Measurements from ENCODE around the gene ACACA. TPM values are rescaled to one million over a fixed set of nuclear protein-coding genes. Genes with fewer than 3 reads are reported as not detected.
"Not testable (repeated sequence)": the region's sequence is repeated elsewhere in the genome, so short reads cannot be mapped to it uniquely, and the experiment has no call there.

ACACA gene
- polyA plus RNA-seq, 1 experiment = 26.9 TPM

GRCh38 chr17:37359682-37360188 lies 46.9 kb downstream of the ACACA start:
- Histone ChIP-seq H3K27me3 (ENCODE audit: control insufficient read depth, insufficient read depth, low read length) (no peaks in the 10 kb centered on the region), H3K36me3 (ENCODE audit: control insufficient read depth, insufficient read depth, low read length) (no peaks in the 10 kb centered on the region), H3K4me3 (ENCODE audit: low read depth, low read length) (peak overlapping the region; percentile 85)
- ChIA-PET POLR2A (no interaction called here), CTCF (interaction anchor here (0.6 to 2.4 kb wide), 3 partner anchors 14 to 210 kb away, joined by 3 to 16 read pairs (median 3); no protein-coding TSS in a partner anchor)
- no peak for DNase-seq (ENCODE audit: low read depth)
- no peak for TF ChIP-seq CTCF (IDR thresholded peaks at IDR 0.05; ENCODE audit: insufficient read depth, low read depth, low read length)

GRCh38 chr17:37358830-37359681 lies 47.6 kb downstream of the ACACA start:
- Histone ChIP-seq H3K27me3 (ENCODE audit: control insufficient read depth, insufficient read depth, low read length) (no peaks in the 10 kb centered on the region), H3K4me3 (ENCODE audit: low read depth, low read length) (peak overlapping the region; percentile 85), H3K36me3 (ENCODE audit: control insufficient read depth, insufficient read depth, low read length) (no peaks in the 10 kb centered on the region)
- peak; percentile 12; the same call in 1 of the 2 replicates for TF ChIP-seq CTCF (IDR thresholded peaks at IDR 0.05; ENCODE audit: insufficient read depth, low read depth, low read length)
- CTCF ChIA-PET = interaction anchor here (1.0 to 2.4 kb wide), 3 partner anchors 15 to 211 kb away, joined by 3 to 16 read pairs (median 3); no protein-coding TSS in a partner anchor
- DNase-seq (ENCODE audit: low read depth) = peak; percentile 59
- POLR2A ChIA-PET = interaction anchor here (0.6 kb wide), 1 partner anchor 124 kb away, joined by 12 read pairs; no protein-coding TSS in a partner anchor

GRCh38 chr17:37358098-37358829 lies 48.4 kb downstream of the ACACA start:
- CTCF ChIA-PET = interaction anchor here (1.1 to 2.4 kb wide), 2 partner anchors 16 to 118 kb away, joined by 3 to 16 read pairs; no protein-coding TSS in a partner anchor
- POLR2A ChIA-PET = no interaction called here

GRCh38 chr17:37356796-37357569 lies 49.7 kb downstream of the ACACA start:
- DNase-seq (ENCODE audit: low read depth); H3K36me3 ChIP-seq (ENCODE audit: control insufficient read depth, insufficient read depth, low read length); H3K27me3 ChIP-seq (ENCODE audit: control insufficient read depth, insufficient read depth, low read length); H3K4me3 ChIP-seq (ENCODE audit: low read depth, low read length); CTCF ChIA-PET; POLR2A ChIA-PET: not testable (repeated sequence)

More at GRCh38 chr17:37358098-37358829, 48.4 kb downstream of the ACACA start:
- H3K27me3 ChIP-seq (ENCODE audit: control insufficient read depth, insufficient read depth, low read length) = no peaks in the 10 kb centered on the region
- peak overlapping the region; percentile 85 for H3K4me3 ChIP-seq (ENCODE audit: low read depth, low read length)
- no peak for TF ChIP-seq CTCF (IDR thresholded peaks at IDR 0.05; ENCODE audit: insufficient read depth, low read depth, low read length)
- H3K36me3 ChIP-seq (ENCODE audit: control insufficient read depth, insufficient read depth, low read length) = no peaks in the 10 kb centered on the region
- DNase-seq (ENCODE audit: low read depth) = no peak

GRCh38 chr17:37346863-37347402 lies 59.7 kb downstream of the ACACA start:
- H3K27me3 ChIP-seq (ENCODE audit: control insufficient read depth, insufficient read depth, low read length); H3K36me3 ChIP-seq (ENCODE audit: control insufficient read depth, insufficient read depth, low read length); CTCF ChIA-PET; DNase-seq (ENCODE audit: low read depth); POLR2A ChIA-PET; H3K4me3 ChIP-seq (ENCODE audit: low read depth, low read length): not testable (repeated sequence)

Data from BJ (cell line).